ENCODE data around the gene GPR141.

Gene GPR141, protein sequence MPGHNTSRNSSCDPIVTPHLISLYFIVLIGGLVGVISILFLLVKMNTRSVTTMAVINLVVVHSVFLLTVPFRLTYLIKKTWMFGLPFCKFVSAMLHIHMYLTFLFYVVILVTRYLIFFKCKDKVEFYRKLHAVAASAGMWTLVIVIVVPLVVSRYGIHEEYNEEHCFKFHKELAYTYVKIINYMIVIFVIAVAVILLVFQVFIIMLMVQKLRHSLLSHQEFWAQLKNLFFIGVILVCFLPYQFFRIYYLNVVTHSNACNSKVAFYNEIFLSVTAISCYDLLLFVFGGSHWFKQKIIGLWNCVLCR

DNA sequence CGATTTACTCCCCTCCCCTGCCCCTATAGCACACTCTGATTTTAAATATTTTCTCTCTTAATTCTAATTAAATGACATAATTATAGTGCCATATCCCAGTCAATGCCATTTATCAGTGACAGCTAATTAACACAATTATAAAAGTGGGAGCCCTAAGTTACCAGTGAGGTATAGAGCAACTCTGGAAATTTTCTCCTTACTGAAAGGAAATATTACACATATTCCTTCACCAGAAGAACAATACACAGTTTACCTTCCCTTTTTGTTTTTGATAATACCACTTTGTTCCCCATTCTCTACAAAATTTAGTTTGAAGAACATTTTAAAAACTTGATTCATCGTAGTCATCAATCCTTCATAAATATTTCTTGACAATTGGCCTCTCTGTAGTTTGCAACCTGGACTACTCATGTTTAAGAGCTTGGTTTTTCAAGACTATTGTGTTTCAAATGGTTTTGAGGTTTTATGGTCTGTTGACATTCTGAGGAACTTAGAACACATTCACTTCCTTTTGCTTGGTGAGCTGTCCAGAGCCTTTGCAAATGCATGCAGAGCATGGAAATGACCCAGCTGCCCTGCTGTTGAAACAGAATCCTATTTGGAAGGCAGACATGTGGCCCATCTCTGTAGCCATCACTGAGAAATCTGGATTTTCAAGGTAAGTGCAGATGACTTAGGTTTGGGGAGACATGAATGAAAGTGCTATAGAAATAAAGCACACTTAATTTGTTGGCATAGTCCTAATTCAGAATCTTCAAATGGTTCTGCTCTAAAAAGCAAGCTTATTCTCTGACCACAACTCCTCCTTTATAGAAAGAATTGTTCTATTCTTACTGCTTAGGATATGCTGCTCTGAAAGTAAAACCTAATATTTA lies at the start of gene GPR141:
GPR141 (plus strand) TSS at position 521 of the 875 bp plus-strand sequence. CDS start 56,628 bp downstream, outside the sequence.
- DNase-seq (ENCODE audit: low read depth), result no peak

DNA sequence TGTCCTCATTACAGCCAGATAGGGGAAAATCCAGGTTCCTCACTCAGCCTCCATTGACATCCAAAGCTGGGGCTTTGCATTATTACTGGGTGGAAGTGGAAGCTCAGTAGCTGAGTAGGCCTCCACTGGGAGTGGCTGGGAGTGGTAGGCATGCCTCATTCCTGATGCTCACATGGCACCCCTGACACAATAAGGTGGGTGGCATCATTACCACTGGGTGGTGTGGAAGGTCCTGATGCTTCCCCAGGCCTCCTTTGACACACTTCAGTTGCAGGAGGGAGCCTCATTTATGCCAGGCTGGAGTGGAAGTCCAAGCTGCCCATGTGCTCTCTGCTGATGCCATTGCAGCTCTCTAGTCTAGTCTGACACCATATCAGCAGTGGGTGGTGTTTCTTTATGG lies 48.2 kb upstream of the GPR141 start:
- no peak for DNase-seq (ENCODE audit: low read depth)

DNA sequence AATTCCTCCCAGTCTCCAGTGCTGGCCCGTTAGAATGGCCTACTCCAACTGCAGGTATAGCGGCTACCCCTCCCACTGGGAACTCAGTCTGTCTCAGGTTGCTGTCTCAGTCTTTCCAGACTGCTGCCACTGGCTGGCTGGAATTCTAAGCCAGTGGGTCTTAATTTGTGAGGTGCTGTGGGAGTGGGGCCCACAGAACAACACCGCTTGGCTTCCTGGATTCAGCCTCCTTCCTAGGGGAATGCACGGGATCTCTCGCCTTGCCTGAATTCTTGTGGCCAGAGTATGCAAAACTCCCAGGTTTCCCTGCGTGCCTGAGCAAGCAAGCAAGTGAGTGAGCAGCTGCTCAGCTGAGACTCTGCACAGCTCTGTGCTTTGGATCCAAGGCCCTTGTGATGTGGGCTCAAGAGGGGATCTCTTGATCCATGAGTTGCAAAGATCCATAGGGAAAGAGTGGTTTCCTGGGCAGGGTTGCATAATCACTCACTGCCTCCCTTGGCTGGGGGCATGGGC lies 41.5 kb upstream of the GPR141 start:
- DNase-seq (ENCODE audit: low read depth), result no peak

DNA sequence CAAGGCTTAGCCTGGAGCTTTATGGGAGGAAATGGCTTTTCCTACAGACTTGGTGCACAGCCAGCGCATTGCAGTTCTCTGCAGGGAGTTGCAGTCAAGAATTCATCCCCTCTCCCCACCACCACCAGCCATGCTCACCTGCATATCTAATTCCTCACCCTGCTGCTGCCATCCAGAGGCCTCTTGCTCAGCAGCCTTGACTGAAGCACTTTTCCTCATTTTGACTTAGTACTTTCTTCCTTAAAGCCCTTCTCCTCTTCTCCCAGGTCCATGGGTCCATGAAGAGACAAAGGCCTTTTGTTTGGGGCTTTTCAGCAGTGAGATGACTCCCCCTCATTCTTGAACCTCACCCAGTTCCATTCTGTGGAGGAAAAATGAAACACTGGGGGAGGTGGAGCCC lies 39.7 kb upstream of the GPR141 start:
- no peak for DNase-seq (ENCODE audit: low read depth)

DNA sequence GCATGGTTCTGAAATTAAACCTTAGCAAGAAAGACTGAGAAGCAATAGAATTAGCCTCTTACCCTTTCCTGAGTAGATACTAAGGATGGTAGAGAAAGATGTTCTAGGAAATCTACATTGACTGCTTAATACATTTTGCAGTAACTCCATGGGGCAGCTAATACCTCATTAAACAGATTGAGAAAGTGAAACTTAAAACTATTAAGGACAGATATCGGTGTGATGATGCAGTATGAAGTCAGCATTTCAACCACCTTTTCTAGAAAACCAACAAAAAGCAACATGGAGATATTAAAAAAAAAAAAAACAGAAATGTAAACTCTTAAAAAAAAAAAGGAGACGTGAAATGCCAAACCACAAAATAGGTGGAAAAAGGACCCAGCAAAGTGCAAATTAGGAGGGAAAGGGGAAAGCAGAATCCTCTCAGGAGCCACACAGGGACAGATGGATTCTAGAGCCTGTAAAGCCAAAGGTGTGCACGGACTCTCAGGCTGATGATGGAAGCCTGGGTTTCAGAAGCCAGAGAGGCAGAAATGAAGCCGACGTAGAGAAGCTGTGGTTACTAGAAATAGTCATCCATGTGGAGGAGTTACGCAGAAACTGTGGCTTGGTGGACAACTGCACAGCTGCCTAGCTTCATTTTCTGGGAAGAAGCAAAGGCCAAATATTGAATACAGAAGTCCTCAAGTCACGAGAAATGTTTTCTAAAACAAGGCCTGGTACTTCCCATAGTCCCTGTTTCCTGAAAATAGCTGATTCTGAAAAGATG lies 38.1 kb upstream of the GPR141 start:
- no peak for DNase-seq (ENCODE audit: low read depth)

DNA sequence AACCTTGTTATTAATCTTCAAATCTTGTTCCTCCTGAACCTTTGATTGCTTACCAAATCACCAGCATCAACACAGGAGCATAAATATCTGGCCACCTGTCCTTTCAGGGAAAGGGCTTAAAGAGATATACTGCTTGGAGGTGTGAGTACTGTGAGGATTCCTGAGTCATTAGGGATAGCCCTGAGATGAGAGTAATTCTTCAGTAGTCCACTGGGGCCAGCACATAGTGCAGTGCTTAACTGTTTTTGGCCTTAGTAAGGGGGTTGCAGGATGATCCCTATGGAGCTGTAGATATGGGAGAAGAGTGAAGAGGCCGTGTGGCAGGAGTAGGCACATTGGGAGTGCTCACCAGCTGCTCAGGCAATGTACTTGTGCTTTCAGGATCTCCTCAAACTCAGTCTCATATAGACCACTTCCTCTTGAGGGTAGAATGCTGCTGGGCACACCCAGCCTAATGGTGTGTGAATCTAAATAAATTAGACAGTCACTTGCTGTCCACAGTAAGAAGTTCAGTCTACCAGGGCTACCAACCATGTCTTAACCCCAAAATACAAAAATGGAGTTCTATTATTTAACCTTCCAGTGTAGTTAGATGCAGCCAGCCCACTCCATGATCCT lies 26.5 kb upstream of the GPR141 start:
- DNase-seq (ENCODE audit: low read depth), result no peak

DNA sequence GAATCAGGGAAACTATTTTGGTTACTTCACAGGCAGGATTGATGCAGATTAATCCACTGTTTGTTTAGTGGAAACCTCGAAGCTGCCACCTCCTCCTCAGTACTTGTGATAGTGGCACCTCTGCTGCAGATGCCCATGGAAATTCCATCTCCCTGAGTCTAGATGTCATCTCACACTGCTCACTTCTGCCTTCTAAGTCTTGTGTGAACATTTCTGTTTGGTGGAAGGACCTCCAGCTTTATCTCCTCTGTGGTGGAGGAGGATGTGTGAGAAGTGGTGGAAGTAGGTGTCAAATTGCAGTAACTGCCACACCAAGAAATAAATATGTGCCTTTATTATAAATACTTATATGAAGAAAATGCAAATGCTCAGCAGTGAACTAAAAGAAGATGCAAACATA lies 25.8 kb upstream of the GPR141 start:
- no peak for DNase-seq (ENCODE audit: low read depth)

DNA sequence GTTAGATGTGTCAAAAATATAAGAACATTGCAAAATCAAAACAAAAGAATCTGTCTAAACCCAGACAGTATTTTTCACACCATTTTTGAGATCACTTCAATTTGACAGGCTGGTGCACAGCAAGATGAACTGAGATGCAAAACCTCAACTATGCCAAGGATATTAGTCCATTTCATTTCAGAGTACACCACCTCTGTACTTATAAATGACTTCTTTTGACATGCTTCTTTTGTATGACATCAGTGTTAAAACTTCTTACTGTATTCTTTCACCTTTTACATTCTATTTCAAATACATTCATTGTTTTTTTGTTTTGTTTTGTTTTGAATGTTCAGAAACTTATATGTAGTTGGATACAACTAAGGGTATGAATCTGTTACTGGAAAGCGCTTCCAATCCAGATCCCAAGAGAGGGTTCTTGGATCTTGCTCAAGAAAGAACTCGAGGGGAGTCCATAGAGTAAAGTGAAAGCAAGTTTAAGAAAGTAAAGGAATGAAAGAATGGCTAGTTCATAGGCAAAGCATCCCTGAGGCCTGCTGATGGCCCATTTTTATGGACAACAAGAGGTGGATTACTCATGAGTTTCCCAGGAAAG lies 23.5 kb upstream of the GPR141 start:
- no peak for DNase-seq (ENCODE audit: low read depth)

DNA sequence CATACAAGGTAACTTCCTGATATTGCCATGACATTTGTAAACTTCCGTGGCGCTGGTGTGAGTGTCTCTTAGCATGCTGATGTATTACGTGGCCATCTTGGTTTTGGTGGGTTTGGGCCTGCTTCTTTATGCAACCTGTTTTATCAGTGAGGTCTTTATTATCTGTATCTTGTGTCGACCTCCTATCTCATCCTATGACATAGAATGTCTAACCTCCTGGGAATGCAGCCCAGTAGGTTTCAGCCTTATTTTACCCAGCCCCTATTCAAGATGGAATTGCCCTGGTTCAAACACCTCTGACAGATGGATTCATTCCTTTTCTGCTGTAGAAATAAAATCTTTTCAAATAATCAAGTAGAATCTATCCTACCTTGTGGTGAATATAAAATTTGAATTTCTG lies 23.0 kb upstream of the GPR141 start:
- no peak for DNase-seq (ENCODE audit: low read depth)

DNA sequence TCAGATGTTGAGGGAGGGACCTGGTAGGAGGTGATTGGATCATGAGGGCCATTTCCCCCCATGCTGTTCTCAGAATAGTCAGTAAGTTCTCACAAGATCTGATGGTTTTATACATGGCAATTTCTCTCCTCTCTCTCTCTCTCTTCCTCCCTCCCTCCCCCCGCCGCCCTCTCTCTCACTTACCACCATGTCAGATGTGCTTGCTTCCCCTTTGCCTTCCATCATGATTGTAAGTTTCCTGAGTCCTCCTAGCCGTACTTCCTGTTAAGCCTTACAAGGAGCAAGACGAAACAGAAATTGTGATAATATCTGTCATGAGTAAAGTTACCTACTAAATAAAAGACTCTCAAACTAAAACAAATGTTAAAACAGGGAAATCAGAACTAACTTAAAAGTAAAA lies 19.9 kb upstream of the GPR141 start:
- DNase-seq (ENCODE audit: low read depth), result no peak

DNA sequence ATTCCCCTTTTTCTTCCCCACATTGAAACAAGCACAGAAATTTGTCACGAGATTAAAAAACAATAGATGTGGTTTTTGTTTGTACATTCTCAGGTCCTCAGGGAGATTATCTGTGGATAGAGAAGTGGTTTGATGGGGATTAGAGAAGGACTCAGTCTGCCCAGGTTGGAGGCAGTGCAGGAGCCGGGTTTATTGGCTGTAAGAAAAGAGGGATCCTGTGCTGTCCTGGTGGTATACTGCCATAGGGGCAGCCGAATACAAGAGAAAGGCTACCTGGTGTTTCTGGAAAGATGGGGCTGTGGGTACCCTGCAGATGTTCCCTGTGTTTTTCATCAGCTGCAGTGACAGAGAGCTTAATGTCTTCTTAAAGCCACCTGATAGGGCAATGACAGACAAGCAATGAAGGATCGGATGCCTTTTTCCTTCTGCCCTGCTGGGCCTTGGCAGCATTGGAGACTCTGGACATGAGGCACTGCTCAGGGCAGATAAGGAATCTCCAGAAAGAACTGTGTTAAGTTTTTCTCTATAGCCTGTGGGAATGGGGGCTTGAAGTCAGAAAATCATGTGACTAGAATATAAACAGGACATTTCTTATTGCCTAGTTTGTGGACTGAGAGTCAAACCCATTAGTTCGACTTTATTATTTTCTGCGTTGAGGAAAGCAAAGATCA lies 18.1 kb upstream of the GPR141 start:
- DNase-seq (ENCODE audit: low read depth), result no peak

DNA sequence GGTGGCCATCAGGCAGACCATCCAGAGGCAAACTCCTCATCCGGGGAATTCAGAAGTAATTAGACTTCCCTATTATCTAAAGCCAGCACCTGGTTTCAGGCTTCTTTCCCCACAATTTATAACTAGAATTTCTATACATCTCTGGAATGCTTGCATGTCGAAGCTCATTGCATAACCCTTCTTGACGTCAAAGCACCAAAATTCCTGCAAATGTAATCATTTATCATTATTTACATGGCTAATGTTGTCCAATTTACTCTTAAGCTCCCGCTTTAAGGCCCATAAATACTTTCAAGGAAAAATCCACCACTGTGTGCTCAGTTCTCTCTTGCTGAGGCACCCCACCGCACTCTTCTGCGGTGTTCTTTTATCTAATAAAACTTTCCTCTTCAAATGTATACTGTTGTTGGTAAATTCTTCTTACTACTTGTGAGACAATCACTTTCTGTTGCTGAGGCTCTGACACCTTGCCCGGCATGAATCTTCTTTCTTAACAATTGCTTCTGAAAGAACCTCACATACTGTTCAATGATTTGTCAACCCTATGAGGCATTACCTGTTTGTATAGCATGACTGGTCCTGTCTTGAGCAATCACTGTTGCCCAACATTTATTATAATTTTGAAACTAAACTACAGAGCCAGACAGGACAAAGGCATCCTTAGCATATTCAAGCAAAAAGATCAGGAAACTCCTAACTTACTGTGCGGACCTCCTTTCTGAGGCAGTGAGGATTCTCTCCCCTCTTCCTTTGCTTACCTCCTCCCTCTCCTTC lies 17.4 kb upstream of the GPR141 start:
- DNase-seq (ENCODE audit: low read depth), result no peak

DNA sequence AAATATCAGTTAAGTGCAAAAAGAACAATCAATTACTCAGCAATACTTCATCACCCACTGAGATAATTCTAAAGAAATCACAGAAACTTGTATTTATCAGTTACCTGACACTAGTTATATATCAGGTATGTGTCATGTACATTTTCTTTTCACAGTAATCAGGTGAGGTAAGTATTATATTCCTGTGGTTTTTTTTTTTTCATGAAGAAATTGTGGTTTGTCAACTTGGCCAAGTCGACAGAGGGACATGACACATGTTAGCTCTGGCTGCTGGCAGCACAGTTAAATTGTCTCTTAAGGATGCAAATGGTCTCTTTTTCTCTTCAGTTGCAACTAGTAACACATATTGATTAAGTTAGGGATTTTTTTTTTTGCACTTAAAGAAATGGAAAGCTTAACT lies 13.7 kb upstream of the GPR141 start:
- no peak for DNase-seq (ENCODE audit: low read depth)

DNA sequence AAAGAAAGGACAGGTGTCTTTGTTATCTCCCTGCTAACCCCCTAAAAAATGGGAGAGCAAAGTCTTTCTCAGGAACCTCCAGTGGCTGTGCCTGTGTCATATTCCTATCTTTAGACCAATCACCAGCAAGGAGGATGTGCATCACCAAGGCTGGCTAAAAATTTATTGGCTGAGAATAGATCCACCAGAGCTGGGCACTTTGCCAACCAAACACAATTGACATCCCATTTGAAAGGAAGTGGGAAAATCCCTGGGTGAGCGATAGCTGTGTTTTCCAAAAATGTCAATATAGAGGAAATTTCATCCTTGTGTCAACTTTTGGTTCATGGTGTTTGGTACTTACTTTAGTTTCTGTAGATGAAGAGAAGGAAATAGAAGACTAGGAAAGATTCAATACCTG lies 13.1 kb upstream of the GPR141 start:
- DNase-seq (ENCODE audit: low read depth), result no peak

DNA sequence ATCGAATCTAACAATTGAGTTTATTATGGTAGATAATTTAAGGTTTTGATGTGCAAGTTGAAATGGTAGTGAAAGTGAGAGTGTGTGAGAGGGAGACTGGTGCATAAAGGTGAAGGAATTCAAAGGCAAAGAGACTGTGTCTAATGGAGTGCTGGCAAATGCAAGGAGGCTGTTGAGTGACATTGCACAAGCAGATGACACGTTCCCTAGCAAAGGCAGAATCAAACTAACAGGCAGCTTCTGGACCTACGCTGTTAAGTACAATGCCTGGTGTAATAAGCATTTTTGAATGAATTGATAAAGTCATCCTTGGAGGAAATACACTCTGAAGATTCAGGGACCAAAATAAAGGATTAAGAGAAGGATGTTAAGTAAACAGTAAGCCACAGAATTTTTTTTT lies 11.7 kb upstream of the GPR141 start:
- DNase-seq (ENCODE audit: low read depth), result no peak

DNA sequence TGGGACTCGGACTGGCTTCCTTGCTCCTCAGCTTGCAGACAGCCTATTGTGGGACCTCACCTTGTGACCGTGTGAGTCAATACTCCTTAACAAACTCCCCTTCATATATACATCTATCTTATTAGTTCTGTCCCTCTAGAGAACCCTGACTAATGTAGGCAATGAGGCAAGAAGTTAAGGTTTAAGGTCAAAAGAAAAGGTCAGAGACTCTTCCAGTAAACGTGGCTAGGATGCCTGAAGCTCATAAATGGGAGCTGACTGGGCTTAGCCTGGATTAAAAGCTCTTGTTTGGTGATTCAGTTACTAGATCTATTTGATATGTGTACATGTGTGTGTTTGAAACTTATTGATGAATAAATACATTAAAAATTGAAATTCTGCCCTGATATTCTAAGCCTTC lies 10.6 kb upstream of the GPR141 start:
- no peak for DNase-seq (ENCODE audit: low read depth)

DNA sequence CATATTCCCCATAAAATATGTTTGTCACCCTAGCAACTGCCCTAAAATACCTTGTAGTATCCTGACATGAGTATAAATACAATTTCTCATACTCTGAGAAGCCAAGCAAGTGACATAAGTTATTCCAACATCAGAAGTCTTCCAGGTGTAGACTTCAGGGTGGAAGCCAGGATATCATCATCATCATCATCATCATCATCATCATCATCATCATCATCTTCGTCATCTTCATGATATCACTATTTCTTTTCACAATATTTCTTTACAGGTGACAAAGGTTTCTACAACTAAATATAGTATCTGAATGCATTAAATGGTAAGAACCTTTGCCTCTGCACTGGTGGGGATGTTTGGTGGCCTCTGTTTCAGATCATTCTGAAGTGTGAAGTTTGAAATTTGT lies 10.0 kb upstream of the GPR141 start:
- DNase-seq (ENCODE audit: low read depth), result no peak

DNA sequence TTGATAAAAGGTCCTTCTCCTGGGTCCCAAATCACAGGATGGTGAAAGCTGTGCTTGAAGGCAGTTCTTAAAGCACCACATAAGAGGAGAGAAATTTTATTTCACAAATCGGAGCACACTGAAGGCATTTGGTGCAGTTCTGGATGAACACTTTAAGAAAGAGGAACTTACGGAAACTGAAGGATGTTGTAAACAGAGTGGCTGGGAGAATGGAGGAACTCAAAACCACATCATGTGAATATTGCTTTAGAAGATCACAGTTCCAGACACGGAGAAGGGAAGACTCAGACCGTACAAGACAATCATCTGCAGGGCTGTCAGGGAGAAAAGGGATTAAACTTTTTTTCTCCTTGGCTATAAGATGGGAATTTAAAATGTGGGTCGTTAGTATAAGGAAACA lies 9.0 kb upstream of the GPR141 start:
- DNase-seq (ENCODE audit: low read depth), result no peak

DNA sequence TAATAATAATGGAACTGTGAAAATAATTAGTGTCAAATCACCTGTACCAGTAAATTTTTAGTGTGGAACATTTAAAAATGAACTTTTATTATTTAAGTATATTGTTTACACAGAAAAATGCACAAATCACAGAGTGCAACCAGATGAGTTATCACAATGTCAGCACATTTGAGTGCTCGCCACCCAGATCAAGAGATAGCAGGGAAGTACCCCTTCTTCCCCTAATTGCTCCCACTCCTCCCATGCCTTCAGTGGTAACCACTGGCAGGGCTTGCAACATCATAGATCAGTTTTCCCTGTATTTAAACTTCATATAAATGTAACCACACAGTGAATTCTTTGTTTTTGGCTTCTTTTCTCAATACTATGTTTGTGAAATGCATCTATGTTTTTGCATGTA lies 7.8 kb upstream of the GPR141 start:
- no peak for DNase-seq (ENCODE audit: low read depth)

DNA sequence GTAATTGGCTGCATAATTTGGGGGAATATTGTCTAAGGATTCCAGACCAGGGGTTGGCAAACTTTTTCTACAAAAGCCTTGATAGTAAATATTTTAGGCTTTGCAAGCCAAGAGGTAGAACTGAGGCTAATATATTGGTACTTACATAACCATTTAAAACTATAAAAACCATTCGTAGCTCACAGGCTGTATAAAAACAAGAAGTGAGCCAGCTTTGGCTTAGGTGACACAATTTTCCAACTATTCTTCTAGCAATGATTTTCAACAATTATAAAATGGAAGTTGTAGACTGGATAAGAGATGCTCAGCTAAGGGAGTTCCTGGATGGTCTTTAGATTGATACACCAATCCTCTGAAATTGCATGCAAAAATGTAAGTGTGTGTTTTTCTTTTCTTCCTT lies 1.4 kb downstream of the GPR141 start:
- DNase-seq (ENCODE audit: low read depth), result no peak

Measured in stimulated activated CD8-positive, alpha-beta memory T cell treated with anti-CD3 and anti-CD28 coated beads, Interleukin-4, amount 100 ng/mL, for 24 hours (primary cell).